Endodermal cell (in vitro differentiated cells): ENCODE results near the gene ASCL1. TPM values are rescaled to one million over a fixed set of nuclear protein-coding genes. Genes with fewer than 3 reads are reported as not detected.

Experiments used
- DNase-seq: peaks from one replicate; pipeline ENCODE4 v3.0.0-alpha.2; 2017
- H3K27ac ChIP-seq: 2 replicates; pipeline ENCODE4 v1.5.1; 2013; ENCODE audit warnings: mild to moderate bottlenecking, low read depth, low read length, moderate library complexity
- H3K27me3 ChIP-seq: 2 replicates; pipeline ENCODE4 v1.6.1; 2013; ENCODE audit warnings: mild to moderate bottlenecking, low read length, moderate library complexity; ENCODE audit not compliant: insufficient read depth, control insufficient read depth, poor library complexity, severe bottlenecking
- H3K36me3 ChIP-seq: 2 replicates; pipeline ENCODE4 v1.7.0; 2013; ENCODE audit warnings: mild to moderate bottlenecking, low read length, moderate library complexity; ENCODE audit not compliant: control insufficient read depth, insufficient read depth
- H3K4me1 ChIP-seq: one replicate; pipeline ENCODE4 v1.7.0; 2013; ENCODE audit warnings: low read length; ENCODE audit not compliant: control insufficient read depth, insufficient read depth
- H3K4me3 ChIP-seq: 2 replicates; pipeline ENCODE4 v1.5.1; 2013; ENCODE audit warnings: mild to moderate bottlenecking, low read length, moderate library complexity
- H3K9ac ChIP-seq: 2 replicates; pipeline ENCODE4 v1.6.1; 2013; ENCODE audit warnings: mild to moderate bottlenecking, low read length, moderate library complexity; ENCODE audit not compliant: poor library complexity, severe bottlenecking; ENCODE audit errors: extremely low read depth
- H3K9me3 ChIP-seq: 2 replicates; pipeline ENCODE4 v1.6.1; 2013; ENCODE audit warnings: mild to moderate bottlenecking, low read length, moderate library complexity; ENCODE audit not compliant: control insufficient read depth
- H3K27ac Mint-ChIP-seq: 2 replicates; pipeline ENCODE4 v1.8.0; 2020; ENCODE audit warnings: mixed read lengths
- H3K27me3 Mint-ChIP-seq: 2 replicates; pipeline ENCODE4 v1.8.0; 2021; ENCODE audit warnings: mild to moderate bottlenecking, mixed read lengths; ENCODE audit not compliant: insufficient read depth
- H3K36me3 Mint-ChIP-seq: 2 replicates; pipeline ENCODE4 v1.8.0; 2020; ENCODE audit warnings: low read depth, mixed read lengths
- H3K4me1 Mint-ChIP-seq: 2 replicates; pipeline ENCODE4 v1.8.0; 2020; ENCODE audit warnings: mixed read lengths
- H3K4me3 Mint-ChIP-seq: 2 replicates; pipeline ENCODE4 v1.8.0; 2020; ENCODE audit warnings: mild to moderate bottlenecking, moderate library complexity, mixed read lengths
- H3K9me3 Mint-ChIP-seq: 2 replicates; pipeline ENCODE4 v1.8.0; 2020; ENCODE audit warnings: mild to moderate bottlenecking, mixed read lengths
- CTCF ChIP-seq: fragments of 200-600 bp; sonication (generic); conservative IDR thresholded peaks from 2 replicates; pipeline ENCODE4 v1.5.0; 2021; ENCODE audit warnings: antibody characterized with exemption, mild to moderate bottlenecking
- WGBS, 2 experiments: methylation state at CpG; one replicate each; pipeline versions ENCODE4 v1.1.5 to v1.1.7; 2013; ENCODE audit warnings: missing lambda C conversion rate in 2 of 2, mixed read lengths in 1 of 2; ENCODE audit not compliant: insufficient coverage in 1 of 2, insufficient read length in 1 of 2; 5-methylcytosine and 5-hydroxymethylcytosine counted together
- total RNA-seq, 2 donors: library from RNA; stranded (reverse); fragmentation: NEBNext Ultra II Directional in 1 of 2; extraction: Animal tissue kit (Norgen Biotek cat#: 25700) in 1 of 2; gene quantifications; 2 replicates in 1 of 2; 3 replicates in 1 of 2; pipeline ENCODE4 v1.2.1, GENCODE V29; 2021

The ASCL1 gene
- total RNA-seq, 2 donors from 2014 or later = not detected

- Mint-ChIP-seq H3K4me3 (no peak overlapping the region), H3K4me1 (peaks cover 19% of the 10 kb centered on the region), H3K9me3 (peaks cover 14% of the 10 kb centered on the region), H3K27me3 (peaks cover 99% of the 10 kb centered on the region), H3K27ac (no peak overlapping the region), H3K36me3 (peaks cover 3% of the 10 kb centered on the region)
- H3K9ac ChIP-seq = no peak overlapping the region
- peaks cover 3% of the 10 kb centered on the region for H3K4me1 ChIP-seq
- no peaks in the 10 kb centered on the region for H3K36me3 ChIP-seq
- WGBS, 2 experiments = 7 to 10% methylated on average over 11 to 14 of the region's 14 CpGs
- no peak overlapping the region for H3K4me3 ChIP-seq
- no peak for TF ChIP-seq CTCF
- no peak for DNase-seq
- peaks cover 100% of the 10 kb centered on the region for H3K27me3 ChIP-seq
- H3K9me3 ChIP-seq = peaks cover 14% of the 10 kb centered on the region
- no peak overlapping the region for H3K27ac ChIP-seq
These were observed 1.9 kb downstream of the ASCL1 start for GRCh38 chr12:102959391-102959790.

- Mint-ChIP-seq H3K9me3 (peaks cover 18% of the 10 kb centered on the region), H3K4me1 (peaks cover 31% of the 10 kb centered on the region), H3K4me3 (no peak overlapping the region), H3K36me3 (peaks cover 3% of the 10 kb centered on the region), H3K27ac (no peak overlapping the region), H3K27me3 (peaks cover 99% of the 10 kb centered on the region)
- WGBS, 2 experiments = 4 to 6% methylated on average over 9 to 19 of the region's 19 CpGs
- Histone ChIP-seq H3K27ac (peak overlapping the region; percentile 84), H3K9me3 (peaks cover 18% of the 10 kb centered on the region), H3K27me3 (peaks cover 100% of the 10 kb centered on the region), H3K4me3 (no peak overlapping the region), H3K36me3 (no peaks in the 10 kb centered on the region), H3K4me1 (peaks cover 8% of the 10 kb centered on the region), H3K9ac (no peak overlapping the region)
- DNase-seq = peak; percentile 65
- TF ChIP-seq CTCF = peak; percentile 39
These were observed 3.4 kb downstream of the ASCL1 start for GRCh38 chr12:102960766-102961465.

GRCh38 chr12:102961466-102961855, 4.0 kb downstream of the ASCL1 start:
- Mint-ChIP-seq H3K4me1 (peaks cover 32% of the 10 kb centered on the region), H3K9me3 (peaks cover 18% of the 10 kb centered on the region), H3K27me3 (peaks cover 99% of the 10 kb centered on the region), H3K36me3 (peaks cover 3% of the 10 kb centered on the region), H3K4me3 (no peak overlapping the region), H3K27ac (no peak overlapping the region)
- H3K36me3 ChIP-seq = no peaks in the 10 kb centered on the region
- peaks cover 100% of the 10 kb centered on the region for H3K27me3 ChIP-seq
- WGBS, 2 experiments = 1 to 2% methylated on average over 6 to 8 of the region's 8 CpGs
- no peak for DNase-seq
- H3K9me3 ChIP-seq = peaks cover 18% of the 10 kb centered on the region
- H3K4me3 ChIP-seq = no peak overlapping the region
- peak overlapping the region; percentile 84 for H3K27ac ChIP-seq
- peaks cover 8% of the 10 kb centered on the region for H3K4me1 ChIP-seq
- H3K9ac ChIP-seq = no peak overlapping the region
- no peak for TF ChIP-seq CTCF
